Uterus (tissue), 4 donors: ENCODE data around the gene C8G. TPM values are rescaled to one million over a fixed set of nuclear protein-coding genes. Genes with fewer than 3 reads are reported as not detected.

Experiments used
- DNase-seq, 2 donors: peaks; one replicate each; pipeline ENCODE4 v3.0.0-alpha.2; 2019 to 2020
- H3K27ac ChIP-seq, 2 donors: fragments of 200-600 bp; sonication (generic); 1 replicate in 1 of 2; 2 replicates in 1 of 2; pipeline ENCODE4 v1.5.1; 2016 to 2018
- H3K27me3 ChIP-seq, 2 donors: fragments of 200-600 bp; sonication (generic); one replicate each; pipeline ENCODE4 v1.5.1; 2018 to 2019; ENCODE audit warnings: control low read depth in 1 of 2
- H3K36me3 ChIP-seq, 2 donors: fragments of 200-600 bp; sonication (generic); one replicate each; pipeline ENCODE4 v1.5.1; 2019; ENCODE audit warnings: control low read depth in 1 of 2
- H3K4me1 ChIP-seq, 2 donors: fragments of 200-600 bp; sonication (generic); one replicate each; pipeline ENCODE4 v1.5.1; 2018 to 2019; ENCODE audit warnings: control low read depth in 1 of 2
- H3K4me3 ChIP-seq, 2 donors: fragments of 200-600 bp; sonication (generic); 1 replicate in 1 of 2; 2 replicates in 1 of 2; pipeline ENCODE4 v1.5.1; 2018 to 2019; ENCODE audit warnings: mild to moderate bottlenecking in 1 of 2
- H3K9me3 ChIP-seq, 2 donors: fragments of 200-600 bp; sonication (generic); one replicate each; pipeline ENCODE4 v1.5.1; 2019; ENCODE audit warnings: control low read depth in 1 of 2
- CTCF ChIP-seq, 4 experiments: fragments of 200-600 bp in 2 of 4; fragments of 450-650 bp in 2 of 4; sonication (generic) in 2 of 4; IDR thresholded peaks; one replicate each; pipeline ENCODE4 v1.5.1; 2016 to 2019; ENCODE audit warnings: antibody characterized with exemption in 4 of 4, mild to moderate bottlenecking in 2 of 4, moderate library complexity in 1 of 4
- POLR2A ChIP-seq, 2 donors: fragments of 450-650 bp; IDR thresholded peaks; one replicate each; pipeline ENCODE4 v1.6.1; 2016; ENCODE audit warnings: antibody characterized with exemption in 2 of 2, mild to moderate bottlenecking in 1 of 2, moderate library complexity in 1 of 2
- intact Hi-C: fragments of 100-400 bp; cut with DNase I; formaldehyde crosslinking; loops from one replicate; pipeline ENCODE4 v1.15.1; 2023; ENCODE audit warnings: low total_unique reads
- total RNA-seq, 4 donors: library from RNA; depleted of rRNA in 3 of 4; stranded (reverse); fragments of >200 nt in 3 of 4; gene quantifications; one replicate each; pipeline versions ENCODE4 v1.1.0 to v1.2.4, GENCODE V29; 2014 to 2023
- donor health status: DM: yes; HTN: yes; CAD: no.

Gene C8G
- total RNA-seq, 4 donors from 2014 or later = not detected

DNA sequence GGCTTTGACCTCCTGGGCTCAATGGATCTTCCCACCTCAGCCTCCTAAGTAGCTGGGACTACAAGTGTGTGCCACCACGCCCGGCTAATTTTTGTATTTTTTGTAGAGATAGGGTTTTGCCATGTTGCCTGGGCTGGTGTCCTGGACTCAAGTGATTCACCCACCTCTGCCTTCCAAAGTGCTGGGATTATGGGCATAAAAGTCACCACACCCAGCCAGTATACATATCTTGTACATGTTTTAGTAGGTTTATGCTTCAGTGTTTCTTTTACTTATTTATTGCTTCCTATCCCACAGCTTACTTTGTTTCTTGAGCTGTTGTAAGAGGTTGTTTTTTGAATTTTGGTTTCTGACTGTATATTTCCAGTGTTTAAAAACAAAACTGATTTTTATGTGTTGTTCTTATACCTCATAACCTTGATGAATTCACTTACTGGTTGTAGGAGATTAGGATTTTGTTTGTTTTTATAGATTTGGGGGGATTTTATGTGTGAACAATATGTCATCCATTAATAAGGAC is 13.4 kb upstream of the C8G start:
- Histone ChIP-seq H3K27me3 (no peaks in the 10 kb centered on the region), H3K9me3 (no peaks in the 10 kb centered on the region), H3K4me3 (no peak overlapping the region), H3K36me3 (no peaks in the 10 kb centered on the region), H3K4me1 (no peaks in the 10 kb centered on the region), H3K27ac (no peak overlapping the region)
- TF ChIP-seq CTCF (IDR thresholded peaks at IDR 0.05) = no peak
- no peak for TF ChIP-seq POLR2A (IDR thresholded peaks at IDR 0.05)
- DNase-seq = no peak
- intact Hi-C loops = no loop called here

DNA sequence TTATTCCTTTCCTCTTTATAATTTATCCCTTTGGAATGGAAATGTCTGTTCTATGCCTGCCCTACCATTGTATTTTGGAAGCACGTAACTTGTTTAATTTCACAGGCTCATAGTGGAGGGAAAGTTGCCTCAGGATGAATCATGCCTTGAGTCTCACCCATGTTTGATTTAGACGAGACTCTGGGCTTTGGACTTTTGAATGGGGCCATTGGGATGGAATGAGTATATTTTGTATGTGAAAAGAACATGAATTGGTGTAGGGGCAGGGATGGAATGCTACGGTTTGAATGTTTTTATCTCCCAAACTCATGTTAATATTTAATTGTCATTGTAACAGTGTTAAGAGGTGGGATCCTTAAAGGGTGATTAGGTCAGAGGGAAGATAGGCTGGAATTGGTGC is 10.8 kb upstream of the C8G start:
- no peaks in the 10 kb centered on the region for H3K9me3 ChIP-seq
- DNase-seq = no peak
- no peak overlapping the region for H3K4me3 ChIP-seq
- no peaks in the 10 kb centered on the region for H3K36me3 ChIP-seq
- no peaks in the 10 kb centered on the region for H3K4me1 ChIP-seq
- no peak for TF ChIP-seq CTCF (IDR thresholded peaks at IDR 0.05)
- TF ChIP-seq POLR2A (IDR thresholded peaks at IDR 0.05) = no peak
- intact Hi-C loops = no loop called here
- H3K27ac ChIP-seq = no peak overlapping the region
- H3K27me3 ChIP-seq = no peaks in the 10 kb centered on the region

DNA sequence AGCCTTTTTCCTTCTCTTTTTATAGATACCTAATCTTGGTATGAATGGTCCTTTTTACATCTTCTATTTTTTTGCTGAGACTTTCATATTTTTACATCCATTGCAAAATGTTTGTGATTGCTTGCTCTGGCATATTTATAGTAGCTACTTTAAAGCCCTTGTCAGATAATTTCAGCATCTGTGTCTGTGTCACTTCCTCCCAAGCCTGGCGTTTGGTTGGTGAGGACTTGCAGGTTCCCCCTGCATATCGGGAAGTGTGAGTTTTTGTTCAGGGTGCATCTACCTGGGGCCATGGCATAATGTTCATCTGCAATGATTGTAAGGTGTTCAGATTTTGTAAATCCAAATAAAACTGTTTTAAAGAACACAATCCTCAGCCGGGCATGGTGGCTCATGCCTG is 9.4 kb upstream of the C8G start:
- no peak overlapping the region for H3K27ac ChIP-seq
- no peak for TF ChIP-seq CTCF (IDR thresholded peaks at IDR 0.05)
- TF ChIP-seq POLR2A (IDR thresholded peaks at IDR 0.05) = no peak
- no peak overlapping the region for H3K4me3 ChIP-seq
- no peak for DNase-seq
- no peaks in the 10 kb centered on the region for H3K36me3 ChIP-seq
- no peaks in the 10 kb centered on the region for H3K4me1 ChIP-seq
- no peaks in the 10 kb centered on the region for H3K27me3 ChIP-seq
- intact Hi-C loops = no loop called here
- no peaks in the 10 kb centered on the region for H3K9me3 ChIP-seq

DNA sequence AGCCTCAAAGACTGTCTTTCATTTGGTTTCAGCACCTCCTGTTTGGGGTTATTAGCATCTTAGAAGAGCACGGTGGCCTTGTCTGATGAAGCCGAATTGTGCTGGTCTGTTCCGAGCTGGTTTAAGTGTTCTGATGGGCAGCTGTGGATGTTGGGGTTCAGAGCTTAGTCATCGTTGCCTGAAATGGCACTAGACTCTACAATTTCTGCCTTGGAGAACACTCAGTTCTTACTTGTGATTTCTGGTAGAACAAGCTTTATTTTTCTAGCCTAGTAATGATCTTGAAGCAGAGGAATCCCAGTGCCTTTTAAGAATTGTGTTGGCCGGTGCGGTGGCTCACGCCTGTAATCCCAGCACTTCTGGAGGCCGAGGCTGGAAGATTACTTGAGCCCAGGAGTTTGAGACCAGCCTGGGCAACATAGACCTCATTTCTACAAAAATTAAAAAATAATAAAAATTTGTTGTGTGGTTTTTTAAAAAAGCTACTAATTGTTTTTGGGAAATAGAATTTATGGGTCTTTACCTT is 8.3 kb upstream of the C8G start:
- intact Hi-C loops = no loop called here
- Histone ChIP-seq H3K4me1 (no peaks in the 10 kb centered on the region), H3K9me3 (no peaks in the 10 kb centered on the region), H3K36me3 (no peaks in the 10 kb centered on the region), H3K27ac (no peak overlapping the region), H3K27me3 (no peaks in the 10 kb centered on the region), H3K4me3 (no peak overlapping the region)
- no peak for DNase-seq
- no peak for TF ChIP-seq POLR2A (IDR thresholded peaks at IDR 0.05)
- no peak for TF ChIP-seq CTCF (IDR thresholded peaks at IDR 0.05)

- no peaks in the 10 kb centered on the region for H3K4me1 ChIP-seq
- H3K4me3 ChIP-seq = no peak overlapping the region
- no peaks in the 10 kb centered on the region for H3K9me3 ChIP-seq
- intact Hi-C loops = no loop called here
- DNase-seq = no peak
- H3K27ac ChIP-seq = no peak overlapping the region
- H3K36me3 ChIP-seq = no peaks in the 10 kb centered on the region
- H3K27me3 ChIP-seq = no peaks in the 10 kb centered on the region
- TF ChIP-seq CTCF (IDR thresholded peaks at IDR 0.05) = no peak
- TF ChIP-seq POLR2A (IDR thresholded peaks at IDR 0.05) = no peak
Observed at GRCh38 chr9:136937186-136938001, 7.6 kb upstream of the C8G start.
